HG03159 (cell line): ENCODE measurements around the gene PRSS48.
"Not testable (repeated sequence)": the region's sequence is repeated elsewhere in the genome, so short reads cannot be mapped to it uniquely, and the experiment has no call there.

Experiments used
- ATAC-seq: cut with Tn5 transposase; IDR thresholded peaks from one replicate; pipeline ENCODE4 v1.9.1; 2021; ENCODE audit warnings: mild to moderate bottlenecking, moderate library complexity; ENCODE audit not compliant: unreplicated experiment

Gene PRSS48

GRCh38 chr4:151259752-151260151, 17.2 kb upstream of the PRSS48 start:
- no peak for ATAC-seq

- no peak for ATAC-seq
Observed at GRCh38 chr4:151260526-151260925, 16.4 kb upstream of the PRSS48 start.

GRCh38 chr4:151263455-151263854, 13.5 kb upstream of the PRSS48 start:
- no peak for ATAC-seq

GRCh38 chr4:151266497-151266896, 10.5 kb upstream of the PRSS48 start:
- no peak for ATAC-seq

- no peak for ATAC-seq
Observed at GRCh38 chr4:151267104-151267503, 9.9 kb upstream of the PRSS48 start.

GRCh38 chr4:151267822-151268535, 9.0 kb upstream of the PRSS48 start:
- ATAC-seq: no peak

GRCh38 chr4:151268905-151269304, 8.1 kb upstream of the PRSS48 start:
- not testable (repeated sequence) for ATAC-seq

- no peak for ATAC-seq
Observed at GRCh38 chr4:151284534-151285245, 7.7 kb downstream of the PRSS48 start.

GRCh38 chr4:151287409-151287808, 10.4 kb downstream of the PRSS48 start:
- ATAC-seq: no peak

GRCh38 chr4:151291485-151291884, 14.5 kb downstream of the PRSS48 start:
- ATAC-seq: no peak

GRCh38 chr4:151292038-151292437, 15.1 kb downstream of the PRSS48 start:
- ATAC-seq: no peak

GRCh38 chr4:151294833-151295496, 18.0 kb downstream of the PRSS48 start:
- no peak for ATAC-seq

GRCh38 chr4:151296227-151296626, 19.3 kb downstream of the PRSS48 start:
- no peak for ATAC-seq

- ATAC-seq: no peak
Observed at GRCh38 chr4:151297170-151297569, 20.2 kb downstream of the PRSS48 start.

- ATAC-seq: no peak
Observed at GRCh38 chr4:151302432-151302831, 25.5 kb downstream of the PRSS48 start.

- no peak for ATAC-seq
Observed at GRCh38 chr4:151304226-151304625, 27.3 kb downstream of the PRSS48 start.

- peak; percentile 81 for ATAC-seq
Observed at GRCh38 chr4:151304755-151305154, 27.8 kb downstream of the PRSS48 start.

- no peak for ATAC-seq
Observed at GRCh38 chr4:151310124-151310728, 33.3 kb downstream of the PRSS48 start.

GRCh38 chr4:151313306-151314009, 36.5 kb downstream of the PRSS48 start:
- no peak for ATAC-seq

- no peak for ATAC-seq
Observed at GRCh38 chr4:151314010-151314355, 37.0 kb downstream of the PRSS48 start.

GRCh38 chr4:151314479-151314878, 37.5 kb downstream of the PRSS48 start:
- no peak for ATAC-seq
